Measurements from ENCODE around the gene BRAF.
"Not testable (repeated sequence)": the region's sequence is repeated elsewhere in the genome, so short reads cannot be mapped to it uniquely, and the experiment has no call there.

Gene BRAF

DNA sequence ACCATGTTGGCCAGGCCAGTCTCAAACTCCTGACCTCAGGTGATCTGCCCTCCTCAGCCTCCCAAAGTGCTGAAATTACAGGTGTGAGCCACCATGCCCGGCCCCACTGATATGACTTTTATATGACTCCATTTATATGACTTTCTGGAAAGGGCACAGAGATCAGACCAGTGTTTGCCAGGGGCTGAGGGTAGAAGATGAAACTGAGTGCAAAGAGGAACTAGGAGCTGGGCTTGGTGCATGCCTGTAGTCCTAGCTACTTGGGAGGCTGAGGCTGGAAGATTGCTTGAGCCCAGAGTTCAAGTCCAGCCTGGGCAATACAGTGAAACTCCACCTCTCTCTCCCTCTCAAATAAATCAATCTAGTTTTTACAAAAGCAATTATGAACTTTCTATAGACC, 7.5 kb downstream of the BRAF start:
- no peak for DNase-seq

DNA sequence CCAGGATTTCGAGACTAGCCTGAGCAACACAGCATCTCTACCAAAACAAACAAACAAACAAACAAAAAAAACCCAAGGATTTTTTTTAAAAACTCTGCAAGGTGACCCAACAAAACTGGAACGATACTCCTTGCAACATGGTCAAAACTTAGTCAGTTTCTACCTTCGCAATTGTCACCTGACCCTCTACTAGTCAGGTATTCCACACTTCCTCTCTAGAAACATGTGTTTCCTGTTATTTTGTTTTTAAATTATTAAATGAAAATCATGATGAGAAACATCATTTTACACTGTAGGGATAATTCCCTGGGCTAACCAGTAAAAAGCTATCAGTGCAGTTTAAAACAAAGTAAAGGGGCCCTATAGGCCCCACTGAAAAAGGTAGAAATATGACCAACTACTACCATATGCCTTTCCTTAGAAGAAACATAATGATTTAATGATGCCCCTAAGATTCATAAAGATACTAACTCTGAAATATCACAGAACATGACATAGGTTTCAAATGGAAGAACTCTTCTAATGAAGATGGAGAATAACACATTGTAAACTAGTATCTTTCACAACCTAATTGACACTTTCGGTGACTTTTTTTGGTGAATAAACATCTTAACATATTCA, 8.7 kb downstream of the BRAF start:
- DNase-seq: no peak

DNA sequence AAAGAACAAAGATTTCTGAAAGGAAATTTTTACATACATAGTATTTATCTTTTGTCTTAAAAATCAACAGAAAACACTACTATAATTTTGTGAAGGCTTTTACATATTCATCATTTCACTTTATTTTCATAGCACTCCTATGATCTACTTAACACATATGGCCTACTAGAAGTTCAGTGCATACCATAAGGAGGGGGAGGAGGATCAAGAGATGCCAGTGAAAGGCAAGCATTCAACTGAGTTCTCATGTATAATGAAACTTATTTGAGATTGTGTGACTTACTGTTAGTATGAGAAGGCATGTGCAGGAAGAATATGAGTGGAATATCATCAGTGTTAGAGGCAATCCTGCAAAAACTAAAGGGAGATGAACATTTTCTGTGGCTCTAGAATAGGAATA, 10.6 kb downstream of the BRAF start:
- DNase-seq: no peak

DNA sequence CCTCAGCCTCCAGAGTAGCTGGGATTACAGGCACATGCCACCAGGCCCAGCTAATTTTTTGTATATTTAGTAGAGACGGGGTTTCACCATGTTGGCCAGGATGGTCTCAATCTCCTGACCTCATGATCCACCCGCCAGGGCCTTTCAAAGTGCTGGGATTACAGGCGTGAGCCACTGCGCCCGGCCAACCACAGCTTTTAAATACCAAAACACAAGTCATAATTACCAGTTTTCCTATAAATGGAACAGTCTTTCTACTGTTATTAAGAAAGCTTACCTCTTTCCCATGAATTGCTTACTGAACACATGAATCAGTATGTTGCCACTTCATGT, 11.2 kb downstream of the BRAF start:
- DNase-seq: not testable (repeated sequence)

DNA sequence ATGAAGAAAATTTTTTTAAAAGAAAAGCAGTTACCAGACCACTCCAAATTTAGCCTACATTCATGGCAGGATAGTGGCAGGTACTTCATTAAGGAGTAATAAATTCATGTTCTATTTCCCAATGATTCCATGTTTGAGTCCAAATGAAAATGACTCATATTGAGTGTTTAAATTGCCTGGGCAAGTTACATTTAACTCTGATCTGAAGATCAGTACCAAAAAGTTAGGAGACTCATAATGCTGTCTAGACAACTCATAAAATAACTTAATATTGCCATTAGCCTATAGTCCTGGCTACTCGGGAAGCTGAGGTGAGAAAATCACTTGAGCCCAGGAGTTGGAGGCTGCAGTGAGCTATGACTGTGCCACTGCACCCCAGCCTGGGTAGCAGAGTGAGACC, 13.0 kb downstream of the BRAF start:
- no peak for DNase-seq

DNA sequence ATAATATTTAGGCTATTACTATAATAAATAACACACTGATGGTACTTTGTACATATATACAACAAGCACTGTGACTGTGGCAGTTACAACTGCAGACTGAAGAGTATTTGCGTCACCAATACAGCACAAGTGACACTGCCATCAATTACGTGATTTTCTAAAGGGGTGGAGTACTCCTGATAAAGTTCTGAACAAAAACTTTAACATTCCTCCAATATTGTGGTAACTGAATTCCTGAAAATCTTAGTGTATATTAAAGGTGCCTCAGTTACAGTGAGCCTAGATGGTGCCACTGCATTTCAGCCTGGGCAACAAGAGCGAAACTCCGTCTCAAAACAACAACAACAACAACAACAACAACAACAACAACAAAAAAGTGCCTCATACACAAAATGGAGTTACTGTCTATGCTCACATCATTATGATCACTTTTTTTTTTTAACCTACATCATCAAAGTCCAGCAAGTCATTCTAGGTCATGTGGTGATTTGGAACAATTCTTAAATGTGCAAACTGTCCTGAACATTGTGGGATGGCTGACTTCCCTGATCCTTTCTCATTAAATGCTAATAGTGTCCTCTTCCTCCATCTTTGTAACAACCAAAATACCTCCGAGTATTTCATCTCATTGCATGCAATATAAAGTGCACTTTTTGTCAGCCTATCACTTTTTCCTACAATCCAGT, 15.1 kb downstream of the BRAF start:
- no peak for DNase-seq

DNA sequence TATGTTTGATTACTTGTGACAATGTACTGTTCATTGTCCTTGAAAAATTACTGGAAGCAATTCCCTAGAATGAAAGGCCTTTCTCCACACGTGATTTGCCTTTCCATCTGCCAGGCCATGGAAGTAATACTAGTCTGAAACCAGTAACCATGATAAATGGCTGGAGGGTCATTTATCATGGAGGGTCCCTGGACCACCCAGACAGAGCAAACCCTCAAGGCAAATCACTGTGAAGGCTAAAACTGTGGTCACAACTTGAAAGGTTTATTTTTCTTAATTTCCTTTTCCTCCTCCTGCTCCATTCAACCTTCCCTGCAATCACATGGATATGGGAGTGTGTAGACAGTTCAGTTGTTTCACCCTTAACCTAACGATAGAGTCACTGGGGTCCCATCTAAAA, 16.4 kb downstream of the BRAF start:
- DNase-seq: no peak

DNA sequence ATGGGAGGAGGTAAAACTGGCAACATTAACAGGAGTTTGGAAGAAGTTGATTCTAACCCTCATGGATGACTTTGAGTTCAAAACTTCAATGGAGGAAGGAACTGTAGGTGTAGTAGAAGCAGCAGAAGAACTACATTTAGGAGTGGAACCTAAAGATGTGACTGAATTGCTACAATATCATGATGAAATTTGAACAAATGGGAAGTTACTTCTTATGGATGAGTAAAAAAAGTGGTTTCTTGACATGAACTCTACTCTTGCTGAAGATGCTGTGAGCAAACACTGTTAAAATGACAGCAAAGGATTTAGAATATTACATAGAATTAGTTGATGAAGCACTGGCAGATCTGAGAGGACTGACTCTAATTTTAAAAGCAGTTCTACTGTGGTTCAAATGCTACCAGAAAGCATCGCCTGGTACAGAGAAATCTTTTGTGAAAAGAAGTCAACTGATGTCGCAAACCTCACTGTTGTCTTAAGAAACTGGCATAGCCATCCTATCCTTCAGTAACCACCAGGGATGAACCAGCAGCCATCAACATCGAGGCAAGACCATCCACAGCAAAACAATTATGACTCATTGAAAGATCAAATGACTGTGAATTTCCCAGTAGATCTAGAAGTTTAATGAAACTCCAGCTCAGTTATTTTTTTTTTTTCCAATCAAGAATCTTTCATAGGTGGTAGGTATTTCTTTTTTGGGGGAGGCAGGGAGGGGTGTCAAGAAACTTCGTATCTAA, 20.8 kb downstream of the BRAF start:
- no peak for DNase-seq

DNA sequence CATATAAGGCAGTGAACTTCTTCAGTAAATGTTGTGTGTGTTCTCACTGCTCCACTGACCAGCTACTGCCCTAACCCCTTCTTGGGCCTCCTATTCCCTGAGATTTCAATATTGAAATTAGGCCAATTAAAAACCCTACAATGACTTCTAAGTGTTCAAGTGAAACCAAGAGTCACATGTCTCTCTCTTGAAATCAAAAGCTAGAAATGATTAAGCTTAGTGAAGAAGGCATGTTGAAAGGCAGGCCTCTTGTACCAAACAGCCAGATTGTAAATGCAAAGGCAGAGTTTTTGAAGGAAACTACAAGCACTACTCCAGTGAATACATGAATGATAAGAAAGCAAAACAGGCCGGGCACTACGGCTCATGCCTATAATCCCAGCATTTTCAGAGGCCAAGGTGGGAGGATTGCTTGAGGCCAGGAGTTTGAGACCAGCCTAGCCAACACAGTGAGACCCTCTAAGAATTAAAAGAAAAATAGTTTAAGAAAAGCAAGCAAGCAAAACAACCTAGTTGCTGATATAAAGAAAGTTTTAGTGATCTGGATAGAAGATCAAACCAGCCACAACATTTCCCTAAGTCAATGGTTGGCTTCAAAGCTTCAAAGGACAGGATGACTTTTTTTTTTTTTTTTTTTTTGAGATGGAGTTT, 22.3 kb downstream of the BRAF start:
- peak in 4 of 6 experiments; percentile 4 to 78 (median 60) for DNase-seq

DNA sequence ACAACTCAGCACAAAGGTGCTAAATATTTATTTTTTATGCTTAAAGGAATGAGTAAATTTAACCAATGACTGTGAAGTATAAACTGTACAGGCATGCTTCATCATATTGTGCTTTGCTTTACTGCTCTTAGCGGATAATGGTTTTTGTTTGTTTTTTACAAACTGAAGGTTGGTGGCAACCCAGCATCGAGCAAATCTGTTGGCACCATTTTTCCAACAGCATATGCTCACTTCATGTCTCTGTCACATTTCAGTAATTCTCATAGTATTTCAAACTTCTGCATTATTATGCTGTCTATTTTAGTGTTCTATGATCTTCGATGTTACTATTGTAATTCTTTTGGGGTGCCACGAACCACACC, 22.8 kb downstream of the BRAF start:
- DNase-seq: no peak

DNA sequence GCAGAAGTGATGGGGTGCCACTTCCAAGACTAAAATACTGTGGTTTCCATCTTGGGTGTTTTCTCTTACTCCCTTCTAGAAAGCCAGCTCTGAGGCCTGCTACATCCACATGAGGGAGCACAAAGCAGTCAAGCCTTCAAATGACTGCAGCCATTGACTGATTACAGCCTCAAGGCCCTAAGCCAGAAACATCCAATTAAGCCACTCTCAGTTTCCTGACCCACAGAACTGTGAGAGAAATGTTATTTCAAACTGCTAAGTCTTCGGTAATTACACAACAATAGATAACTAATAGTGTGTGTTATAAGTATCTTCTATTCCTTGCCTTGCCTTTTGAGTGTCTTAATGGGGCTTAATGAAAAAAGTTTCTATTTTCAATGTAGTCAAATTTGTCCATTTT, 24.8 kb downstream of the BRAF start:
- DNase-seq: no peak

DNA sequence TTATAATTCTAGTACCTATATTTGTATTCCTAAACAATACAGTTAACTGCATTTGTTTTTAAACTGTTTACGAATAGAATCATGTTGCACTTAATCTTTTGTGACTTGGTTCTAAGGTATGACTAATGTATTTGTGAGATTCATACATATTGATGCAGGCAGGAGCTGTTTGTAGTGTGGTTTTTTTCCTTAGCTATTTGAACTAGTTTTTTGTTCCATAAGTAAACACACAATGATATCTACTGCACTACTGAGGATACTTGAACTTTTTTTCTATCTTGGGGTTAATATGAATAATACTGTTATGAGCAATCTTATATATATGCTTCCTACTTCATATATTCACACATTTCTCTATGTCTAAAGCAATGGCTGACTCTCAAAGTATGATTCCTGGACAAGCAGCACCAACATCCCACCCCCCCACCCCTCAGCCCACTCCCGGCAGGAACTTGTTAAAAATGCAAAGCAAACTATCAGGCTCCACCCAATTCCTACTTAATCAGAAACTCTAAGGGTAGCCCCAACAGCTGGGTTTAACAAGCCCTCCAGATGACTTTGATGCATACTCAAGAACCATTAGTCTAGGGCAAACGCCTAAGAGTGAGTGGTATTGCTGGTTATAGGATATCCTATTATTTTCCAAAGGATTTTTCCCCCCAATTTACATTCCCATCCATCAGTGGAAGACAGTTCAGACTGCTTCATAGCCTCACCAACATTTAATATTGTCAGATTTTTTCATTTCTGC, 25.8 kb downstream of the BRAF start:
- no peak for DNase-seq

DNA sequence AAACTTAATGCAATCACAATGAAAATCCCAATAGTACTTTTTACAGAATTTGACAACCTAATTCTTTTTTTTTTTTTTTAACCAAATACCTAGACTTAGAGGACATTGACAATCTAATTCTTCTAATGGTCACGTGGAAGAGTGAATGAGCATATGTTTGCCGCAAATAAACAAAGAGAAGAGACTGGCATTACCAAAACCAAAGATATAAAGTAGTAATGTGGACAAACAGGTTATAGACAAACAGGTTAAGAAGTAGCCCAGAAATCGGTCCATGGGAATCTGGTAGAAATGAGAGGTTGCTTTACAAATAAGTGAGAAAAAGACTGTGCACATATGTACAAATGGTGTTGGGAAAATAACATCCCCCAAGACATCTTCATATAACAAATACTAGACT, 27.7 kb downstream of the BRAF start:
- DNase-seq: no peak

DNA sequence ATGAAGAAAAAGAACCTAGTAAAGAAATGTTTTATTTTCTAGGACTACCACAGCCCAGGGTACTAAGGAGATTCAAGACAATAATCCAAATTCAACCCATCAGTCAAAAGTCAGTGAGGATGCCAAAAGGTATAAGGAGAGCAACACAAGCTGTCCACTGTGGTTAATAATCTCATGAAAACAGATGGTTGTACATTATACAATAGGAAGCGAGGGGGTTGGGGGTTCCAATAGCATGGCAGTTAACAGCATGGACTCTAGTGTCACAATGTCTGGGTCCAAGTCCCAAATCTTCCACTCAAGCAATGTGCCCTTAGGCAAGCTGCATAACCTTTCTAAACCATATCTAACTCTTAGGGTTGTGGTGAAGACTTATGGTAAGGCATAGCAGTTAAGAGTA, 35.1 kb downstream of the BRAF start:
- DNase-seq: no peak

DNA sequence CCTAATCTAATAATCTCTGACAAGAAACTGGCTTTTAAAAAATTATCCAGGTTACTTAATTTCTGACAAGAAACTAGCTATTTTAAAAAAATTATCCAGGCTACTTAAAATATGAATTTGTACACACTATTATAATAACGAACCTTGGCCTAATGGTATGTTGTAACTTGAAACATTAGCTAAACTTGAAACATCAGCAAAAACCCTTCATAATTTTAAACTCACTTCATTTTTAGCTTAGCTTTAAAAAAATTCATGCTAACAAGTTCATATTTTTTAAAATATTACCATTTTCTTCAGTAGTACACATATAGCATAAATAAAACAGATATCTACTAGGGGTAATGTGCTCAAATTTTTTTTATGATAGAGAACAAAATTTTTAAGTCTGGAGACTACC, 35.6 kb downstream of the BRAF start:
- DNase-seq: no peak

DNA sequence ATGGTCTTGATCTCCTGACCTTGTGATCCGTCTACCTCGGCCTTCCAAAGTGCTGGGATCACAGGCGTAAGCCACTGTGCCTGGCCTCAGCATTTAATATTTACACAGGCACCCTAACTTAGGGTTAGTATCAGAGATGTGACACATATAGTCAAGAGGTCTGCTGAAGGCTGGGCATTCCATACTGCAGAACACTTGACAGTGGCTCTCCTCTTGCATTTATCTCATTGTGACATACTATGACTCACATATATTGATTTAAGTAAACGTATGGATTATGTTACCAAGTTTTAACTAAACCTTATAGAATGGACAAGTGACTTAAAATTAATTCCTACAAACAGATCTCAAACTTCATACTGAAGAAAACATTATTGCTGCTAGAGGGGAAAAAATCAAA, 36.6 kb downstream of the BRAF start:
- no peak for DNase-seq

DNA sequence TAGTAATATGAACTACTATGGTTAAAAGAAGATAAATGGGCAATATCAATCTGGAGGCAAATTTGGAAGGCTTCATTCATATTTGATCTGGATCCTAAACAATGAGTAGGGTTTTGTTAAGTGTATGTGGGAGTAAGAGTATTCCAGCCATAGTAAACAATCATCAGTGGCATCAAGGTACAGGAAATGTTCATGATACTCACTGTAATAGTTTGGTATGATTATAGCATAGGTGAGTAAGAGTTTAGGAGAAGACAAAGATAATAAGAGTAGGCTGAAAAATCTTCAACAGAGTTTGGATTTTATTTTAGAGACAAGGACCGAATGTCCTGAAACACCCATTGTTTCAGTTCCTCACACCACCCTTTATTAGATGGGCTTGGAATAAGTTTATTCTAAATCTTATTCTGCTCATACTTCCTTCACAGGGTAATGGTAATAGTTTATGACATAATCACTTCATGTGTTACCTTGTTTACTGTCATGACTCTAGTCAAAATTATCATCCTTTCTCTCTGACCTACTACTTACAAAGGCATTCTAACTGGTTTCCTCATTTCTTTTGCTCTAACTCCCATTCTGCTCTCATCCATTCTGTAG, 38.9 kb downstream of the BRAF start:
- no peak for DNase-seq

DNA sequence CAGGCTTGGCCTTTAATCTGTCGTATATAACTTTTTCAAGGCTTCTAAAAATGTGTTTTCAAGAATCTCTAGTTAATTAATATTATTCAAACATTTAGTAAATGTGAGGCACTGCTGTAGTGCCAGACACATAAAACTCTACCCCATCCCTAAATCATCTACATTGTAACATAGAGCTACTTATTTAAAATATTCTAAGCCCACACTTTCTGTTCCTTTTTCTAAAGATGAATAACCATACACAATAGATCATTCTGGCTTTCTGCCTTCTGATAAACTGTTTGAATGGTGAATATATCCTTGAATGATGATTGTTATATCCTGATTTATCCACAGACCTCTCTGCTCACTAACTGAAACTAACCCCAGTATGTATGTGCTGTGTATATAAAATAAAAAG, 41.4 kb downstream of the BRAF start:
- no peak for DNase-seq

DNA sequence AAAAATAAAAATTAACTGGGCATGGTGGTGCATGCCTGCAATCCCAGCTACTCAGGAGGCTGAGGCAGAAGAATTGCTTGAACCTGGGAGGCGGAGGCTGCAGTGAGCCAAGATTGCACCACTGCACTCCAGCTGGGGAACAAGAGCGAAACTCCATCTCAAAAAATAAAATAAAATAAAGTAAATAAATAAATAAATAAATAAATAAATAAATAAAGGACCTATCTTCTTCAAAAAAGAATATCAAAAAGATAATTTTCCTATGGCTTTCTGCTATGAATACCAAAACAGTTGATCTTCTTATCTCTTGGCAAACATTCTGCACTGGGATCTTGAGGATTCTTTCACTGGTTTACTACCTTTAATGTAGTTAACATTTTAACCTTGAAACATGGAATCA, 41.9 kb downstream of the BRAF start:
- DNase-seq: not testable (repeated sequence)

DNA sequence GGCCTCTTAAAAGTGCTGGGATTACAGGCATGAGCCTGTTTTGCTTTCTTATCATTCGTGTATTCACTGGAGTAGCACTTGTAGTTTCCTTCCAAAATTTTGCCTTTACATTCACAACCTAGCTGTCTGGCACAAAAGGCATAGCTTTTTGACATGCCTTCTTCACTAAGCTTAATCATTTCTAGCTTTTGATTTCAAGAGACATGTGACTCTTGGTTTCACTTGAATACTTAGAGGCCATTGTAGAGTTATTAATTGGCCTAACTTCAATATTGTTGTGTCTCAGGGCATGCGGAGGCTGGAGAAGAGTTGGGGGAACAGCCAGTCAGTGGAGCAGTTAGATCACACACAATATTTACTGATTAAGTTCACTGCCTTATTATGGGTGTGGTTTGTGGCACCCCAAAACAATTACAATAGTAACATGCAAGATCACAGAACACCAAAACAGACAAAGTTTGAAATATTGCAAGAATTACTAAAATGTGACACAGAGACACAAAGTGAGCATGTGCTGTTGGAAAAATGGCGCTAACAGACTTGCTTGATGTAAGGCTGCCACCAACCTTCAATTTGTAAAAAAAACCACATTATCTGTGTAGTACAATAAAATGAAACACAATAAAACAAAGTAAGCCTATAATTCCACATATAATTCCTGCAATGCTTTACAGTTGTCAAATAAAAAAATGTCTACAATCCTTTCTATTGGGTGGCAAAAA, 43.1 kb downstream of the BRAF start:
- no peak for DNase-seq

DNA sequence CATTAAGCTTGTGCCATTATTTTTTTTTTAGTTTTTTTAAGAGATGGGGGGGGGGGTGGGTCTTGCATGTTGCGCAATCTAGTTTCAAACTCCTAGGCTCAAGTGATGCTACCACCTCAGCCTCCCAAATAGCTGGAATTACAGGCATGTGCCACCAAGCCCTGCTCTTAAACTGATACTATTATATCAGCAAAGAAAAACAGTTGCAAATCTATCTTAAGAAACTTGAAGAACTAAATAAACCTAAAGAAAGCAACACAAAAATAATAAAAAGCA, 47.5 kb downstream of the BRAF start:
- no peak for DNase-seq

DNA sequence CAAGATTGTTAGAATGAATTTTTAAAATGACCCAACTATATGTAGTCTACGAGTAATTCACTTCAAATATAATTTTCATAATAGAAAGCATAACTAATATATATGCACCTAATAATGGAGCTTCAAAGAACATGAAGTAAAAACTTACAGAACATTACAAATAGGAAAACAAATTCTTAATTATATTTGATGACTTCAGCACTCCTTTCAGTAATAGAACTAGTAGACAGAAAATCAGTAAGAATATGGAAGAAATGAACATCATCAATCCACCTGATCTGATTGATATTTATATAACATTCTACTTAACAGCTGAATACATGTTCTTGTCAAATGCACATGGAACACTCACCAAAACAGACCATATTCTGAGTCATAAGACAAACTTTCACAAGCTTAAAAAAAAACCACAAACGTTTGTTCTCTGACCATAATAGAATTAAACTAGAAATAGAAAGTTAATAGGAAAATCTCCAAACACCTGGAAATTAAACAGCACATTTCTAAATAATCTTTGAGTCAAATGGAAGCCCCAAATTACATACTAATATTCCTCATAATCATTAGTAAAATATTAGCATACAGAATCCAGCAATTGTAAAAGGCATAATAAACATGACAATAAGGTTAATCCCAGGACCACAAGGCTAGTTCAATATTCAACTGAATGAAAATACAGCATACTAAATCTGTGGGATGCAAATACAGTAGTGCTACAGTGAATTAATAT, 48.0 kb downstream of the BRAF start:
- DNase-seq: no peak
